ENCODE measurements around the gene MYBBP1A. TPM values are rescaled to one million over a fixed set of nuclear protein-coding genes. Genes with fewer than 3 reads are reported as not detected.

MYBBP1A gene
- total and polyA plus RNA-seq, 2 of the 13 experiments (the other 11 are each of a cell fraction or from before 2014, with no cell fraction given), result 18.6 to 54.8 TPM

GRCh38 chr17:4492721-4493561, 62.2 kb downstream of the MYBBP1A start (continued):
- TF ChIP-seq AHDC1 (CRISPR knock-in tag; IDR thresholded peaks at IDR 0.05; ENCODE audit: borderline replicate concordance) (no peak), ZFYVE20 (CRISPR knock-in tag; IDR thresholded peaks at IDR 0.05; ENCODE audit: borderline replicate concordance, low read depth) (no peak; the same call in 1 of the 2 replicates), ZNF251 (CRISPR knock-in tag; IDR thresholded peaks at IDR 0.05) (no peak), ZNF496 (CRISPR knock-in tag; IDR thresholded peaks at IDR 0.05; ENCODE audit: insufficient replicate concordance) (no peak), HNF4G (IDR thresholded peaks at IDR 0.05; ENCODE audit: borderline replicate concordance, low read depth, low read length) (peak; percentile 50; the same call in 1 of the 2 replicates), HNF4G (CRISPR knock-in tag; IDR thresholded peaks at IDR 0.05; ENCODE audit: borderline replicate concordance, low read depth) (peak; percentile 66; the same call in 1 of the 2 replicates), KLF13 (CRISPR knock-in tag; IDR thresholded peaks at IDR 0.05) (no peak), ZNF282 (IDR thresholded peaks at IDR 0.05; ENCODE audit: partially characterized antibody) (no peak), ETS1 (CRISPR knock-in tag; IDR thresholded peaks at IDR 0.05) (0 out of 2 replicates have a peak, but pooled peaks have one; percentile 62), RNF2 (conservative IDR thresholded peaks at IDR 0.05; ENCODE audit: low read depth) (0 out of 2 replicates have a peak, but pooled peaks have one; percentile 28), GMEB1 (CRISPR knock-in tag; IDR thresholded peaks at IDR 0.05; ENCODE audit: borderline replicate concordance) (no peak), WIZ (CRISPR knock-in tag; IDR thresholded peaks at IDR 0.05) (peak; percentile 99), CBX1 (IDR thresholded peaks at IDR 0.05; ENCODE audit: low read depth) (no peak), ZNF382 (CRISPR knock-in tag; IDR thresholded peaks at IDR 0.05; ENCODE audit: borderline replicate concordance) (no peak), NFKBIZ (CRISPR knock-in tag; IDR thresholded peaks at IDR 0.05) (peak; percentile 87; the same call in 1 of the 2 replicates), TMF1 (CRISPR knock-in tag; IDR thresholded peaks at IDR 0.05; ENCODE audit: low read depth) (0 out of 2 replicates have a peak, but pooled peaks have one; percentile 54)
- TF ChIP-seq, protein P1, sequence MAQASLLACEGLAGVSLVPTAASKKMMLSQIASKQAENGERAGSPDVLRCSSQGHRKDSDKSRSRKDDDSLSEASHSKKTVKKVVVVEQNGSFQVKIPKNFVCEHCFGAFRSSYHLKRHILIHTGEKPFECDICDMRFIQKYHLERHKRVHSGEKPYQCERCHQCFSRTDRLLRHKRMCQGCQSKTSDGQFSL (CRISPR knock-in tag; IDR thresholded peaks at IDR 0.05), result no peak
- TF ChIP-seq, protein P2, sequence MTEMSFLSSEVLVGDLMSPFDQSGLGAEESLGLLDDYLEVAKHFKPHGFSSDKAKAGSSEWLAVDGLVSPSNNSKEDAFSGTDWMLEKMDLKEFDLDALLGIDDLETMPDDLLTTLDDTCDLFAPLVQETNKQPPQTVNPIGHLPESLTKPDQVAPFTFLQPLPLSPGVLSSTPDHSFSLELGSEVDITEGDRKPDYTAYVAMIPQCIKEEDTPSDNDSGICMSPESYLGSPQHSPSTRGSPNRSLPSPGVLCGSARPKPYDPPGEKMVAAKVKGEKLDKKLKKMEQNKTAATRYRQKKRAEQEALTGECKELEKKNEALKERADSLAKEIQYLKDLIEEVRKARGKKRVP (CRISPR knock-in tag; IDR thresholded peaks at IDR 0.05), result peak in 1 of 2 experiments; percentile 32; a peak in 1 of 4 replicates
